A673 (cell line): ENCODE measurements around the gene LORICRIN.

Experiments
- EZH2 ChIP-seq: fragments of 200-600 bp; sonication (generic); IDR thresholded peaks from 2 replicates; pipeline ENCODE4 v1.6.1; 2017; ENCODE audit warnings: borderline replicate concordance, low read depth, mild to moderate bottlenecking, mixed read lengths, antibody characterized with exemption, low read length; ENCODE audit not compliant: poor library complexity, severe bottlenecking
- TF ChIP-seq, protein P1 (sequence below): fragments of 300-800, 200-600 bp; sonication (generic); conservative IDR thresholded peaks from 2 replicates; pipeline ENCODE4 v1.5.1; 2017; ENCODE audit warnings: low read depth, mild to moderate bottlenecking, antibody characterized with exemption, low read length, moderate library complexity, mixed read lengths

- TF ChIP-seq EZH2 = no peak
- TF ChIP-seq, protein P1, sequence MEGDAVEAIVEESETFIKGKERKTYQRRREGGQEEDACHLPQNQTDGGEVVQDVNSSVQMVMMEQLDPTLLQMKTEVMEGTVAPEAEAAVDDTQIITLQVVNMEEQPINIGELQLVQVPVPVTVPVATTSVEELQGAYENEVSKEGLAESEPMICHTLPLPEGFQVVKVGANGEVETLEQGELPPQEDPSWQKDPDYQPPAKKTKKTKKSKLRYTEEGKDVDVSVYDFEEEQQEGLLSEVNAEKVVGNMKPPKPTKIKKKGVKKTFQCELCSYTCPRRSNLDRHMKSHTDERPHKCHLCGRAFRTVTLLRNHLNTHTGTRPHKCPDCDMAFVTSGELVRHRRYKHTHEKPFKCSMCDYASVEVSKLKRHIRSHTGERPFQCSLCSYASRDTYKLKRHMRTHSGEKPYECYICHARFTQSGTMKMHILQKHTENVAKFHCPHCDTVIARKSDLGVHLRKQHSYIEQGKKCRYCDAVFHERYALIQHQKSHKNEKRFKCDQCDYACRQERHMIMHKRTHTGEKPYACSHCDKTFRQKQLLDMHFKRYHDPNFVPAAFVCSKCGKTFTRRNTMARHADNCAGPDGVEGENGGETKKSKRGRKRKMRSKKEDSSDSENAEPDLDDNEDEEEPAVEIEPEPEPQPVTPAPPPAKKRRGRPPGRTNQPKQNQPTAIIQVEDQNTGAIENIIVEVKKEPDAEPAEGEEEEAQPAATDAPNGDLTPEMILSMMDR = no peak
These were observed 50.0 kb downstream of the LORICRIN start for GRCh38 chr1:153309441-153309840.
